Upper lobe of left lung (tissue), 4 donors: Measurements from ENCODE around the gene MEMO1.

ENCODE experiments used
- EP300 ChIP-seq, 4 donors: sonication (generic); formaldehyde crosslinking; IDR thresholded peaks; one replicate each; pipeline ENCODE4 v1.5.1; 2017; ENCODE audit warnings: antibody characterized with exemption in 4 of 4, control low read depth in 2 of 4
- POLR2A ChIP-seq, 4 donors: fragments of 450-650 bp; IDR thresholded peaks; one replicate each; pipeline ENCODE4 v1.5.1; 2016 to 2017; ENCODE audit warnings: antibody characterized with exemption in 4 of 4, mild to moderate bottlenecking in 2 of 4

DNA sequence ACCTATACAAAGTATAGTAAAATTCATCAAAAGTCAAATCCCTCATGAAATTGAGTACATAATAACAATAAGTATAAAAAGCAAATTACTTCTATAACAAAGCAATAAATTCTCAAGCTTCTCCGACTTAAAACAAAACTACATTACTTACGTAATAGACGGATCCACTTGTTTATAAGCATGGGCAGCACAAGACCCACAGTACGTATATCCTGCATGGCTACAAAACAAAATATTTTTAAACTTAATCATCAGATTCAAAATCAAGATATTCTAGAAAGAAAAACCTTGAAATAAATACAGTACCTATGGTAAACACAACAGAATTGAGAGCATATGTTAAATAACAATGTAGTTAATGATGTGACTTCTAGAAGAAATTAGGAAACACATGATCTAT, 78.9 kb downstream of the MEMO1 start:
- TF ChIP-seq EP300 (IDR thresholded peaks at IDR 0.05) (no peak), POLR2A (IDR thresholded peaks at IDR 0.05) (no peak)
